HepG2 (cell line): Measurements from ENCODE around the gene SELENOT. TPM values are rescaled to one million over a fixed set of nuclear protein-coding genes. Genes with fewer than 3 reads are reported as not detected.

Experiments used
- polyA plus RNA-seq, 8 experiments: library from polyadenylated mRNA; depleted of rRNA in 3 of 8; stranded (reverse) in 7 of 8; unstranded in 1 of 8; fragments of >200 nt; fragmentation: Illumina TruSeq in 4 of 8; extraction: Trizol in 4 of 8; gene quantifications; 2 replicates each; pipeline versions ENCODE4 v1.2.1 to v1.2.3, GENCODE V29; 2011 to 2016; ENCODE audit warnings: low read depth in 4 of 8, missing spikeins in 1 of 8, mixed read lengths in 1 of 8; ENCODE audit not compliant: insufficient read depth in 1 of 8
- total RNA-seq, 5 experiments: library from RNA; depleted of rRNA; stranded (reverse); fragments of >200 nt; fragmentation: Illumina TruSeq; extraction: Trizol; gene quantifications; 2 replicates each; pipeline ENCODE4 v1.2.3, GENCODE V29; 2016; ENCODE audit warnings: low read depth in 1 of 5

Gene SELENOT
- total and polyA plus RNA-seq, 2 of the 13 experiments (the other 11 are each of a cell fraction or from before 2014, with no cell fraction given): 122 to 273 TPM

Other genes starting within 250 kb of the SELENOT start
- gene TSC22D2, start 195.0 kb upstream of the SELENOT start, total RNA-seq (2016; rRNA removed; fragmentation: Illumina TruSeq; extraction: Trizol): 8.2 and 11.5 TPM in 2 replicates
- gene TSC22D2, start 195.0 kb upstream of the SELENOT start, polyA plus RNA-seq (2011; rRNA removed): 4.6 and 5.5 TPM in 2 replicates
- 95.0 and 108 TPM in 2 replicates for gene SERP1, start 56.8 kb upstream of the SELENOT start, total RNA-seq (2016; rRNA removed; fragmentation: Illumina TruSeq; extraction: Trizol)
- gene SERP1, start 56.8 kb upstream of the SELENOT start, polyA plus RNA-seq (2011; rRNA removed): 51.5 and 61.2 TPM in 2 replicates
- gene EIF2A, start 56.5 kb upstream of the SELENOT start, total RNA-seq (2016; rRNA removed; fragmentation: Illumina TruSeq; extraction: Trizol): 124 and 181 TPM in 2 replicates
- 90.5 and 139 TPM in 2 replicates for gene EIF2A, start 56.5 kb upstream of the SELENOT start, polyA plus RNA-seq (2011; rRNA removed)
- gene ERICH6, start 100.6 kb downstream of the SELENOT start, total RNA-seq (2016; rRNA removed; fragmentation: Illumina TruSeq; extraction: Trizol): not detected in 2 replicates
- 0.03 TPM in 1 of 2 replicates, not detected in the other for gene ERICH6, start 100.6 kb downstream of the SELENOT start, polyA plus RNA-seq (2011; rRNA removed)
- gene SIAH2, start 159.8 kb downstream of the SELENOT start, total RNA-seq (2016; rRNA removed; fragmentation: Illumina TruSeq; extraction: Trizol): 71.8 and 79.5 TPM in 2 replicates
- 117 and 140 TPM in 2 replicates for gene SIAH2, start 159.8 kb downstream of the SELENOT start, polyA plus RNA-seq (2011; rRNA removed)